ENCODE data around the gene PLPP2.

- TF ChIP-seq SIN3A (IDR thresholded peaks at IDR 0.05; ENCODE audit: borderline replicate concordance, insufficient read depth, low read length), result no peak
- TF ChIP-seq REST (IDR thresholded peaks at IDR 0.05; ENCODE audit: insufficient read depth in 1 of 2, low read depth in 2 of 2, low read length in 2 of 2), result no peak
- TF ChIP-seq POLR2AphosphoS5 (IDR thresholded peaks at IDR 0.05; ENCODE audit: low read depth, low read length), result no peak
- TF ChIP-seq TAF1 (IDR thresholded peaks at IDR 0.05; ENCODE audit: borderline replicate concordance, insufficient read depth, low read length), result no peak
Observed at GRCh38 chr19:318509-318774, 27.2 kb upstream of the PLPP2 start.
